GM19328 (cell line): Measurements from ENCODE around the gene TRABD.
"Not testable (repeated sequence)": the region's sequence is repeated elsewhere in the genome, so short reads cannot be mapped to it uniquely, and the experiment has no call there.

ENCODE experiments used
- ATAC-seq: cut with Tn5 transposase; IDR thresholded peaks from one replicate; pipeline ENCODE4 v1.9.1; 2021; ENCODE audit warnings: mild to moderate bottlenecking, moderate library complexity; ENCODE audit not compliant: unreplicated experiment

The TRABD gene

GRCh38 chr22:50185375-50186087 is at the start of gene TRABD:
Gene TRABD, plus strand, starts transcription at chr22:50185913. Its CDS starts 7,148 bp downstream, at chr22:50193061.
- ATAC-seq = no peak

GRCh38 chr22:50136581-50137015 is 49.1 kb upstream of the TRABD start:
- ATAC-seq = no peak

- ATAC-seq = not testable (repeated sequence)
Measured at GRCh38 chr22:50137277-50137676, 48.4 kb upstream of the TRABD start.

GRCh38 chr22:50138041-50138440 is 47.7 kb upstream of the TRABD start:
- no peak for ATAC-seq

- no peak for ATAC-seq
Measured at GRCh38 chr22:50138988-50139387, 46.7 kb upstream of the TRABD start.

GRCh38 chr22:50139843-50140415 is 45.8 kb upstream of the TRABD start:
- ATAC-seq = no peak

- ATAC-seq = no peak
Measured at GRCh38 chr22:50140615-50141014, 45.1 kb upstream of the TRABD start.

- ATAC-seq = no peak
Measured at GRCh38 chr22:50141462-50141861, 44.3 kb upstream of the TRABD start.

- no peak for ATAC-seq
Measured at GRCh38 chr22:50141891-50142363, 43.8 kb upstream of the TRABD start.

- ATAC-seq = no peak
Measured at GRCh38 chr22:50143096-50143495, 42.6 kb upstream of the TRABD start.

GRCh38 chr22:50144005-50144614 is 41.6 kb upstream of the TRABD start:
- no peak for ATAC-seq

- no peak for ATAC-seq
Measured at GRCh38 chr22:50145721-50146438, 39.8 kb upstream of the TRABD start.

- ATAC-seq = no peak
Measured at GRCh38 chr22:50146439-50147238, 39.1 kb upstream of the TRABD start.

- ATAC-seq = not testable (repeated sequence)
Measured at GRCh38 chr22:50147258-50148165, 38.2 kb upstream of the TRABD start.

GRCh38 chr22:50148166-50148500 is 37.6 kb upstream of the TRABD start:
- no peak for ATAC-seq

- ATAC-seq = no peak
Measured at GRCh38 chr22:50148991-50149721, 36.6 kb upstream of the TRABD start.

GRCh38 chr22:50150161-50151129 is 35.3 kb upstream of the TRABD start:
- ATAC-seq = no peak
